Stimulated activated CD4-positive, alpha-beta T cell treated with anti-CD3 and anti-CD28 coated beads, Interleukin-2, amount 100 ng/mL, for 24 hours (primary cell): ENCODE results near the gene MIS12.

Experiments
- DNase-seq, 2 donors: peaks; one replicate each; pipeline ENCODE4 v3.0.0-alpha.2; 2020

The MIS12 gene

DNA sequence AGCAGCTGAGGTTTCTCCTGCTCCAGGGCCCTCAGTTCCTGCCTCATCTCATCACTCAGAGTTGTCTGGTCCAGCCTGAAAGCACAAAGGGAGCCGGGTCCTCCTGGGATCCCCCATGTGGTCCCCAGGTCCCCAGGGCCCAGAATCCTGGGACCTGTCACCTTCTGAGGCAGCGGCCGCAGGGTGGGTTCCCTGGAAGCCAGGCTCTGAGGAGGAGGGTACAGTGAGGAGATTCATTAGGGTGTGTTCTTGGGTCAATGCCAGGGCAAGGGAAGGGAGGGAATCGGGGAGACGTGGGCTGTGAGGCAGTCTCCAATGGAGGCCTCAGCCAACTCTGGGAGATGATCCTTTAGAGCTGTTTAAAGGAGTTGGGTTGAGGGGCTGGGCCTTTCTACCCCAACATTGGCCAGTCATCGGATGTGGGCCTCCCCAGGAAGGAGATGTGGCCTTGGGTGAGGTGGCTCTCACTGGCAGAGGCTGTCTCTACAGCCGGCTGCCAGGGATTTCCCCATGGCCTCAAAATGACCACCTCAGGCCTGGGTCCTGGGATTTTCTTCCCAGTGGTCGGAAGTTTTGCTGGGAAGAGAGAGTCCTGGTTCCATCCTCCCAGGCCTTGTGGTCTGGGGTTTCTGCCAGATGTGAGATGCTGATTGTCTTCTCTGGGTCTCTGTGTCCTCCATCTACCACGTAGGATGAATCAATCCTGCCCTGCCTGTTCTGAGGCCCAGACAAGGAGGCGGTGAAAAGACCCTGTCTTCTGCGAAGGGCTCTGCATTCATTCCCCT is 50.7 kb downstream of the MIS12 start:
- DNase-seq = no peak

DNA sequence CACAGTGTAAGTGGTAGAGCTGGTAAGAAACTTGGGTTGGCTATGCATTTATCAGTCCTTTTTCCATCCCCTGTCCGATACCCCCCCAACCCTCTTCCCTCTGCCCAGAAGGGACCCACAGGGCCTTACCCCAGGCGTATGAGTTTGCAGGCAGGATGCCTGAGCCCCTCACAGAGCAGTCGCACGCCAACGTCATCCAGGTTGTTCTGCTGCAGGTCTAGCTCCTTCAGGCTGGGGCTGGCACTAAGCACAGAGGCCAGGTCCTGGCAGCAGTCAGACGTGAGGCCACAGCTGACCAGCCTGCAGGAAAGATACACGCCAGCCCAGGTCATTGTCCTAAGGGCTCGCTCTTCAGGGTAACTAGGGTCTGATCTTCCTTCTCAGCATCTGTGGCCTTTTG is 52.9 kb downstream of the MIS12 start:
- DNase-seq = no peak

DNA sequence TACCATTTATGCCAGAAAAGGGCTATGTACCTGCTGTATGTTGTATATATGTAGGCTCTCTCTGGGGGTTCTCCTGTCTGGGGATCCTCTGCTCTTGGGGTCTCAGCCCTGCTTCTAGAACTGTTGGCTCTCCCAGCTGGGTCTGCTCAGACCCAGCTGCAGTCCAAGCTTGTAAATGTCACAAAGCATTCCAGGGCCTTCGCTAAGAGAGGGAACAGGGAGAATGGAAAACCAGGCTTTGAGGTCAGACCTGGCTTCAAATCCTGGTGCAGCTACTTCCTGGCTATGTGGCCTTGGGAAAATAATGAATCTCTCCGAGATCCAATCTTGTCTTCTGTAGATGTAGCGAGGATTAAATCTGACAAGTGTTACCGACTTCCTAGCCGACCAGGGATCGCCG is 54.0 kb downstream of the MIS12 start:
- DNase-seq = no peak
